ENCODE measurements around the gene MED14.

- TF ChIP-seq CTCF (IDR thresholded peaks at IDR 0.05): no peak
- TF ChIP-seq POLR2A (IDR thresholded peaks at IDR 0.05): no peak
Measured at GRCh38 chrX:40628506-40628905, 106.8 kb downstream of the MED14 start.
